HCT116 (cell line): ENCODE results near the gene SMC1B. TPM values are rescaled to one million over a fixed set of nuclear protein-coding genes. Genes with fewer than 3 reads are reported as not detected.

Experiments
- ATAC-seq: fragments of 200-7000 bp; cut with Tn5 transposase; 2 replicates; pipeline ENCODE4 v1.9.1; 2020; ENCODE audit warnings: mild to moderate bottlenecking, moderate library complexity
- BruUV-seq: library from RNA; stranded (reverse); fragments of 400-500 nt; replicated peaks from 2 replicates; lab custom pipeline; 2021; lab: Mats Ljungman, UMichigan
- CTCF ChIA-PET: fragments of 300-600 bp; sonication (Branson Sonifier 250); formaldehyde crosslinking; loops from one replicate; lab custom pipeline; 2021; ENCODE audit warnings: antibody characterized with exemption; lab: Charles Lee
- POLR2A ChIA-PET: fragments of 300-600, 350-600 bp; sonication (Branson Sonifier 250); formaldehyde crosslinking; loops from one replicate; lab custom pipeline; 2021; ENCODE audit warnings: antibody characterized with exemption; lab: Charles Lee
- RAD21 ChIA-PET, 2 experiments: fragments of 300-600 bp; sonication (Branson Sonifier 250); formaldehyde crosslinking; loops; one replicate each; lab custom pipeline; 2023; ENCODE audit warnings: low total read pairs in 2 of 2; ENCODE audit not compliant: uncharacterized antibody in 2 of 2, unreplicated experiment in 2 of 2, low non-redundant PET in 1 of 2; lab: Charles Lee
- DNase-seq: peaks from one replicate; pipeline ENCODE4 v3.0.0-alpha.2; 2010; ENCODE audit warnings: low read depth, low spot score
- H2AFZ ChIP-seq: fragments of 200-600 bp; shearing (Covaris generic), sonication (generic); 2 replicates; pipeline ENCODE4 v1.6.1; 2017; ENCODE audit warnings: low read depth, mixed run types, mixed read lengths, antibody characterized with exemption, low read length; ENCODE audit not compliant: poor library complexity, severe bottlenecking
- H3K27ac ChIP-seq: 2 replicates; pipeline ENCODE4 v1.5.1; 2012; ENCODE audit warnings: low read depth, low read length
- H3K27me3 ChIP-seq: fragments of 200-600 bp; sonication (generic); 2 replicates; pipeline ENCODE4 v1.6.1; 2016; ENCODE audit warnings: mixed run types, low read length, mixed read lengths; ENCODE audit not compliant: insufficient read depth
- H3K36me3 ChIP-seq, 2 experiments: fragments of 200-500 bp in 1 of 2; fragments of 200-600 bp in 1 of 2; sonication (Bioruptor generic) in 1 of 2; sonication (generic) in 1 of 2; 2 replicates each; pipeline versions ENCODE4 v1.5.1 to v1.6.1; 2014 to 2016; ENCODE audit warnings: low read length in 2 of 2, inconsistent platforms in 1 of 2, mixed read lengths in 1 of 2, mixed run types in 1 of 2; ENCODE audit not compliant: insufficient read depth in 2 of 2, control insufficient read depth in 1 of 2
- H3K4me1 ChIP-seq, 2 experiments: fragments of 200-600 bp in 1 of 2; sonication (generic) in 1 of 2; 2 replicates each; pipeline versions ENCODE4 v1.5.1 to v1.6.1; 2012 to 2017; ENCODE audit warnings: low read length in 2 of 2, inconsistent platforms in 1 of 2, mild to moderate bottlenecking in 1 of 2, mixed read lengths in 1 of 2, mixed run types in 1 of 2, moderate library complexity in 1 of 2; ENCODE audit not compliant: insufficient read depth in 2 of 2, control insufficient read depth in 1 of 2
- H3K4me2 ChIP-seq: fragments of 200-600 bp; sonication (generic); 2 replicates; pipeline ENCODE4 v1.6.1; 2017; ENCODE audit warnings: mixed run types, low read length, mixed read lengths
- H3K4me3 ChIP-seq, 2 experiments: fragments of 200-600 bp in 1 of 2; sonication (generic) in 1 of 2; replicated peaks in 1 of 2; 2 replicates each; pipeline ENCODE4 v1.5.1; 2011 to 2016; ENCODE audit warnings: low read length in 2 of 2, control low read depth in 1 of 2, low read depth in 1 of 2, mild to moderate bottlenecking in 1 of 2, mixed read lengths in 1 of 2, mixed run types in 1 of 2
- H3K79me2 ChIP-seq: fragments of 200-600 bp; sonication (generic); 2 replicates; pipeline ENCODE4 v1.6.1; 2017; ENCODE audit warnings: mild to moderate bottlenecking, mixed run types, low read length, moderate library complexity, mixed read lengths; ENCODE audit not compliant: insufficient read depth
- H3K9ac ChIP-seq: fragments of 200-600 bp; sonication (generic); 2 replicates; pipeline ENCODE4 v1.6.1; 2016; ENCODE audit warnings: low read length, mixed read lengths
- H3K9me2 ChIP-seq: fragments of 200-600 bp; sonication (generic), shearing (Covaris generic); 2 replicates; pipeline ENCODE4 v1.6.1; 2017; ENCODE audit warnings: mixed run types, mild to moderate bottlenecking, moderate library complexity; ENCODE audit not compliant: insufficient read depth
- H3K9me3 ChIP-seq, 2 experiments: fragments of 200-500 bp in 1 of 2; fragments of 200-600 bp in 1 of 2; sonication (Bioruptor generic) in 1 of 2; sonication (generic) in 1 of 2; 2 replicates each; pipeline ENCODE4 v1.6.1; 2014 to 2017; ENCODE audit warnings: low read length in 2 of 2, mixed read lengths in 2 of 2, inconsistent platforms in 1 of 2, low read depth in 1 of 2, mild to moderate bottlenecking in 1 of 2, mixed run types in 1 of 2, moderate library complexity in 1 of 2; ENCODE audit not compliant: control insufficient read depth in 1 of 2, insufficient read depth in 1 of 2
- H4K20me1 ChIP-seq: fragments of 200-600 bp; sonication (generic), shearing (Covaris generic); 2 replicates; pipeline ENCODE4 v1.6.1; 2017; ENCODE audit warnings: mixed run types, mild to moderate bottlenecking, moderate library complexity; ENCODE audit not compliant: insufficient read depth
- CTCF ChIP-seq, 3 experiments: fragments of 200-600 bp in 1 of 3; sonication (generic) in 1 of 3; IDR thresholded peaks in 2 of 3; conservative IDR thresholded peaks in 1 of 3; 2 replicates each; pipeline ENCODE4 v1.5.1; 2012 to 2017; ENCODE audit warnings: low read depth in 2 of 3, low read length in 2 of 3, antibody characterized with exemption in 1 of 3, borderline replicate concordance in 1 of 3, control low read depth in 1 of 3, mild to moderate bottlenecking in 1 of 3, mixed read lengths in 1 of 3, mixed run types in 1 of 3, moderate library complexity in 1 of 3; ENCODE audit not compliant: insufficient read depth in 1 of 3
- EGR1 ChIP-seq: IDR thresholded peaks from 2 replicates; pipeline ENCODE4 v1.6.1; 2012; ENCODE audit warnings: low read depth
- MAX ChIP-seq: IDR thresholded peaks from 2 replicates; pipeline ENCODE4 v1.6.1; 2012
- POLR2AphosphoS5 ChIP-seq: IDR thresholded peaks from 2 replicates; pipeline ENCODE4 v1.6.1; 2011; ENCODE audit warnings: mild to moderate bottlenecking, low read depth, low read length, moderate library complexity
- SRF ChIP-seq: IDR thresholded peaks from 2 replicates; pipeline ENCODE4 v1.6.1; 2012; ENCODE audit warnings: low read depth
- TCF7L2 ChIP-seq: IDR thresholded peaks from 2 replicates; pipeline ENCODE4 v1.7.0; 2011; ENCODE audit warnings: borderline replicate concordance, inconsistent platforms; ENCODE audit not compliant: insufficient read depth, insufficient read length; ENCODE audit errors: extremely low read depth
- YY1 ChIP-seq: IDR thresholded peaks from 2 replicates; pipeline ENCODE4 v1.6.1; 2011; ENCODE audit warnings: low read length, low read depth, moderate library complexity, mild to moderate bottlenecking; ENCODE audit not compliant: insufficient replicate concordance; ENCODE audit errors: extremely low read depth
- intact Hi-C: fragments of 100-400 bp; cut with micrococcal nuclease; formaldehyde crosslinking; loops from 2 replicates; pipeline ENCODE4 v1.10.0; 2022
- total RNA-seq: library from RNA; stranded (reverse); gene quantifications from one replicate; pipeline ENCODE4 v1.2.1, GENCODE V29; 2021; ENCODE audit not compliant: unreplicated experiment

SMC1B gene
- total RNA-seq, 1 experiment from 2014 or later = not detected

GRCh38 chr22:45298934-45299505, 114.4 kb downstream of the SMC1B start:
- POLR2A ChIA-PET = no interaction called here
- CTCF ChIA-PET = no interaction called here
- Histone ChIP-seq H3K4me2 (no peak overlapping the region), H3K27ac (no peak overlapping the region), H2AFZ (no peak overlapping the region), H3K9me2 (no peaks in the 10 kb centered on the region), H4K20me1 (no peaks in the 10 kb centered on the region), H3K4me1 (peaks cover 0 to 7% of the 10 kb centered on the region in 2 experiments; a peak in 1 of 4 replicates), H3K27me3 (no peaks in the 10 kb centered on the region)
- RAD21 ChIA-PET = no interaction called here
- no peak for ATAC-seq
- no peak for TF ChIP-seq SRF
- TF ChIP-seq POLR2AphosphoS5 = no peak
- TF ChIP-seq YY1 = no peak
- no peak for TF ChIP-seq CTCF (IDR thresholded peaks at IDR 0.05 in 2 of 3, conservative IDR thresholded peaks at IDR 0.05 in 1 of 3; ENCODE audit: borderline replicate concordance in 1 of 3, insufficient read depth in 1 of 3, low read depth in 2 of 3, low read length in 2 of 3)
- TF ChIP-seq MAX = no peak
- no peak for TF ChIP-seq TCF7L2
- no peak for TF ChIP-seq EGR1
- TF ChIP-seq, all 23 proteins: peak for 0
- no peak overlapping the region for H3K4me3 ChIP-seq
- BruUV-seq = no TSS peak
- H3K9ac ChIP-seq = no peak overlapping the region
- no peak for DNase-seq
- no peaks in the 10 kb centered on the region for H3K36me3 ChIP-seq
- intact Hi-C loops = no loop called here
- H3K79me2 ChIP-seq = no peaks in the 10 kb centered on the region
- H3K9me3 ChIP-seq = no peaks in the 10 kb centered on the region
